ENCODE results near the gene EYS. TPM values are rescaled to one million over a fixed set of nuclear protein-coding genes. Genes with fewer than 3 reads are reported as not detected.
"Not testable (repeated sequence)": the region's sequence is repeated elsewhere in the genome, so short reads cannot be mapped to it uniquely, and the experiment has no call there.

EYS gene
- total RNA-seq, 3 donors from 2014 or later = 1.3 to 2.9 TPM; not detected in 1

DNA sequence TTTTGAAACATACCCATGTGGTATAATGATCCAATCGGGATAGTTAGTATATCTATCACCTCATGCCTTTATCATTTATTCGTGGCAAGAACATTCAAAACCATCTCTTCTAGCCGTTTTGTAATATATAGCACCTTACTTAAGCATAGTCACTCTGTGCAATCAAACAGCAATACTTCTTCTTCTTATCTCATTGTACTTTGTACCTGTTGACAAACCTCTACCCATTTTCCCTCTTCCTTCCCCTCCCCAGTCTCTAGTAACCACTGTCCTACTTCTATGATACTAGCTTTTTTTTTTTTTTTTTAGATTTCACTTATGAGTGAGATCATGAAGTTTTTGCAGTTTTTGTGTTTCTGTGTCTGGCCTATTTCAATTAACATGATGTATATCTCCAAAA lies 296.7 kb downstream of the EYS start:
- no peaks in the 10 kb centered on the region for H3K9me3 ChIP-seq
- no peak for DNase-seq (ENCODE audit: low spot score in 2 of 2)
- H3K27ac ChIP-seq = no peak overlapping the region
- TF ChIP-seq POLR2AphosphoS5 (IDR thresholded peaks at IDR 0.05) (no peak), POLR2A (IDR thresholded peaks at IDR 0.05) (no peak)
- TF ChIP-seq, protein P1, sequence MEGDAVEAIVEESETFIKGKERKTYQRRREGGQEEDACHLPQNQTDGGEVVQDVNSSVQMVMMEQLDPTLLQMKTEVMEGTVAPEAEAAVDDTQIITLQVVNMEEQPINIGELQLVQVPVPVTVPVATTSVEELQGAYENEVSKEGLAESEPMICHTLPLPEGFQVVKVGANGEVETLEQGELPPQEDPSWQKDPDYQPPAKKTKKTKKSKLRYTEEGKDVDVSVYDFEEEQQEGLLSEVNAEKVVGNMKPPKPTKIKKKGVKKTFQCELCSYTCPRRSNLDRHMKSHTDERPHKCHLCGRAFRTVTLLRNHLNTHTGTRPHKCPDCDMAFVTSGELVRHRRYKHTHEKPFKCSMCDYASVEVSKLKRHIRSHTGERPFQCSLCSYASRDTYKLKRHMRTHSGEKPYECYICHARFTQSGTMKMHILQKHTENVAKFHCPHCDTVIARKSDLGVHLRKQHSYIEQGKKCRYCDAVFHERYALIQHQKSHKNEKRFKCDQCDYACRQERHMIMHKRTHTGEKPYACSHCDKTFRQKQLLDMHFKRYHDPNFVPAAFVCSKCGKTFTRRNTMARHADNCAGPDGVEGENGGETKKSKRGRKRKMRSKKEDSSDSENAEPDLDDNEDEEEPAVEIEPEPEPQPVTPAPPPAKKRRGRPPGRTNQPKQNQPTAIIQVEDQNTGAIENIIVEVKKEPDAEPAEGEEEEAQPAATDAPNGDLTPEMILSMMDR (IDR thresholded peaks at IDR 0.05) = no peak
- H3K4me1 ChIP-seq = no peaks in the 10 kb centered on the region
- H3K27me3 ChIP-seq = no peaks in the 10 kb centered on the region
- no peak overlapping the region for H3K4me3 ChIP-seq
- no peaks in the 10 kb centered on the region for H3K36me3 ChIP-seq
- intact Hi-C loops (cut with DNase I; ENCODE audit: low total_unique reads) = no loop called here

DNA sequence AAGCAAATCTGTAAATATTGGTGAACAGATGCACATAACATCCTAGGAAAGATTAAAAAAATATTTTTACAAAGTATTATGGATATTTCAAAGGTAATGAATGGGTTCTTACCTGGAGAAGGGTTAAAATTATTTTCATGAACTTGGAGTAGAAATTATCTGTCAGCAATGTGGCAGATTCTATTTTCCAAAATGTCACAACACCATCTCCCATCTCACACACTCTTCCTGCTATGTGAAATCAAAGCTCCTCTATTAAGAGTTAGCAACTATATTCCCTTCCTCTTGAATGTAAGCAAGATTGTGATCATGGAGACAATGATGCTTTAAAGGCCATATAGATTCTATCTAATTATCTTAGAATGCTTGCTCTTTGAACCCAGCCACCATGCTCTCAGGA lies 304.5 kb downstream of the EYS start:
- TF ChIP-seq POLR2A (IDR thresholded peaks at IDR 0.05) (no peak), POLR2AphosphoS5 (IDR thresholded peaks at IDR 0.05) (no peak)
- TF ChIP-seq, protein P1 (IDR thresholded peaks at IDR 0.05) = no peak
- Histone ChIP-seq H3K27ac (no peak overlapping the region), H3K9me3 (no peaks in the 10 kb centered on the region), H3K36me3 (no peaks in the 10 kb centered on the region), H3K4me3 (no peak overlapping the region), H3K27me3 (no peaks in the 10 kb centered on the region), H3K4me1 (no peaks in the 10 kb centered on the region)
- intact Hi-C loops (cut with DNase I; ENCODE audit: low total_unique reads) = no loop called here
- DNase-seq (ENCODE audit: low spot score in 2 of 2) = no peak

DNA sequence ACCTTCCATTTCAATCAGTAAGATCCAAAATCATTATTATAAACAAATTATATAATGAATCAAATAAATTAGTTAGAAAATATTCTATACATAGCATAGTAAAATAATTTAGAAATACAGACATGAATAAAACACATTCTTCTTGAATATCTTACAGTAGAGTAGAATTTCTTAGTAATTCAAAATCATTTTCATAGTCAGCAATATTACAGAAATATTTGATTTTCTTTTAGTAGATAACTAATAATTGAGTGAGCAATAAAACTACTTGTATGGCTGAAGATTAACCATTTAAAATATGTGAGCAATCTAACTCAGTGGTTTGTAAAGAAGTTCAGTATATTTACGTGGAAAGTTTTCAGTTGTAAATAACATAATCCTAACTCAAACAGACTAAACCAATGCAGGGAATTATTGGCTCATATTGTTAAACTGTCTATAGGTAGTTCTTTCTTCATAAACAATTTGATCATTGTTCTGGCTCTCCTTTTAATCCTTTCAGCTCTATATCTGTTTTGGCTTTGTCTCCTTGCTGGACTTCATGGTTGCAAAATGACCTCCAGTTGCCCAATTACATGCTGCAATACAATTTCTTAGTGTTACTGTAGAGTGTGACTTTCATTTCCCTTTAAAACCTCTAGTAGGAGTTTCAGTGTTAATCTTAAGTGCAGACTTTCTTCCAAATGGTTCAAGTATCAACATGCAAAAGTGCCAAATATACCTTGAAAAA lies 307.5 kb downstream of the EYS start:
- H3K36me3 ChIP-seq = no peaks in the 10 kb centered on the region
- no peaks in the 10 kb centered on the region for H3K27me3 ChIP-seq
- H3K9me3 ChIP-seq = no peaks in the 10 kb centered on the region
- no peaks in the 10 kb centered on the region for H3K4me1 ChIP-seq
- H3K27ac ChIP-seq = no peak overlapping the region
- intact Hi-C loops (cut with DNase I; ENCODE audit: low total_unique reads) = no loop called here
- TF ChIP-seq POLR2AphosphoS5 (IDR thresholded peaks at IDR 0.05) (no peak), POLR2A (IDR thresholded peaks at IDR 0.05) (no peak)
- TF ChIP-seq, protein P1 (IDR thresholded peaks at IDR 0.05) = no peak
- no peak for DNase-seq (ENCODE audit: low spot score in 2 of 2)
- H3K4me3 ChIP-seq = no peak overlapping the region

DNA sequence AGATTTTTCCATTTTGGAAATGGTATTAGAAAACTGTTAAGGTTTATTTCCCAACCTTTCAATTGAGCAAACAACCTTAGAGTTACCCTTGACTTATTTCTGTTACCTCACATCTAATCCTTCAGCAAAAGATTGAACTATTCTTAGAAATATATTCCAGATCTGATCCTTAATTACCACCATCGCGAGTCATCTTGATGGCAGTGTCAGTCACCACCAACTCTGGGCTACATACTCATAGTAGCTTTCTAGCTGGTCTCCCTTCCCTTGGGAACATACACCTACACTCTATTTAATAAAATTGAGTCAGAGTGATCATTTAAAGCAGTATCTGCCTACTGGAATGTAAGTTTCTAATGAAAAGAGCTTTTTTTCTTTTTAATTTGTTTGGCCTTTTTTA lies 308.2 kb downstream of the EYS start:
- no peaks in the 10 kb centered on the region for H3K9me3 ChIP-seq
- H3K27ac ChIP-seq = no peak overlapping the region
- TF ChIP-seq POLR2A (IDR thresholded peaks at IDR 0.05) = no peak
- TF ChIP-seq POLR2AphosphoS5 (IDR thresholded peaks at IDR 0.05) = no peak
- TF ChIP-seq, protein P1 (IDR thresholded peaks at IDR 0.05) = no peak
- H3K36me3 ChIP-seq = no peaks in the 10 kb centered on the region
- intact Hi-C loops (cut with DNase I; ENCODE audit: low total_unique reads) = no loop called here
- no peak overlapping the region for H3K4me3 ChIP-seq
- no peaks in the 10 kb centered on the region for H3K27me3 ChIP-seq
- no peaks in the 10 kb centered on the region for H3K4me1 ChIP-seq
- no peak for DNase-seq (ENCODE audit: low spot score in 2 of 2)

DNA sequence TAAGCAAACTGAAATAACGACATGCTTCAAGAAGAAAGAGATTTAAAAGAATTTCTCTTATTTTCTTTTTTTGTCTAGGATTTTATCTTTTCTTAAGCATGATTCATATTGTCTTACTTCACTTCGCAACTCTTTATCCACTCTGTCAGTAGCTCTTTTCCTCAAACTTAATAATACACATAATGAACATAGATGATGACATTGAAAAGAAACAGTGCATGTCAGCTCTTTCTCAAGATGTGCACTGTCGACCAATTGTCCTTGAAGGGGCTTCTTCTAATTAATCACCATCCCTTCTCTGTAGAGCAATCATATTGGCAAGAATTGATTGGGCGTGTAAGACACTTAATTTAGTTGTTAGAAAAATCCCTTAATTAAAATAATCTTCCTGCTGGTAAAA lies 356.5 kb downstream of the EYS start:
- intact Hi-C loops (cut with DNase I; ENCODE audit: low total_unique reads) = no loop called here
- H3K9me3 ChIP-seq = no peaks in the 10 kb centered on the region
- H3K27me3 ChIP-seq = no peaks in the 10 kb centered on the region
- H3K27ac ChIP-seq = no peak overlapping the region
- H3K4me1 ChIP-seq = no peaks in the 10 kb centered on the region
- no peak for DNase-seq (ENCODE audit: low spot score in 2 of 2)
- H3K36me3 ChIP-seq = no peaks in the 10 kb centered on the region
- H3K4me3 ChIP-seq = no peak overlapping the region
- TF ChIP-seq, protein P1 (IDR thresholded peaks at IDR 0.05) = no peak
- no peak for TF ChIP-seq POLR2AphosphoS5 (IDR thresholded peaks at IDR 0.05)
- TF ChIP-seq POLR2A (IDR thresholded peaks at IDR 0.05) = no peak

- H3K9me3 ChIP-seq; H3K36me3 ChIP-seq; H3K4me1 ChIP-seq; H3K27me3 ChIP-seq; intact Hi-C loops (cut with DNase I; ENCODE audit: low total_unique reads); DNase-seq (ENCODE audit: low spot score in 2 of 2); H3K4me3 ChIP-seq; H3K27ac ChIP-seq: not testable (repeated sequence)
Measured at GRCh38 chr6:65302655-65303054, 404.4 kb downstream of the EYS start.

Measured in breast epithelium (tissue), 4 donors.